H9 (cell line): ENCODE results near the gene MED31. TPM values are rescaled to one million over a fixed set of nuclear protein-coding genes. Genes with fewer than 3 reads are reported as not detected.

ENCODE experiments used
- DNase-seq: peaks from one replicate; pipeline ENCODE4 v3.0.0-alpha.2; 2017
- H2AFZ ChIP-seq: one replicate; pipeline ENCODE4 v1.6.1; 2013; ENCODE audit warnings: mild to moderate bottlenecking, low read length, control low read depth, moderate library complexity
- H2AK5ac ChIP-seq: 2 replicates; pipeline ENCODE4 v1.6.1; 2013; ENCODE audit warnings: low read length, control low read depth, mixed read lengths; ENCODE audit not compliant: insufficient read length
- H2BK120ac ChIP-seq: one replicate; pipeline ENCODE4 v1.6.1; 2013; ENCODE audit warnings: low read depth, mild to moderate bottlenecking, low read length, control low read depth, inconsistent platforms; ENCODE audit not compliant: poor library complexity, severe bottlenecking
- H2BK12ac ChIP-seq: 2 replicates; pipeline ENCODE4 v1.6.1; 2013; ENCODE audit warnings: low read length, control low read depth, mixed read lengths, low read depth; ENCODE audit not compliant: insufficient read length
- H2BK15ac ChIP-seq: 2 replicates; pipeline ENCODE4 v1.6.1; 2013; ENCODE audit warnings: low read depth, low read length, control low read depth
- H2BK20ac ChIP-seq: one replicate; pipeline ENCODE4 v1.6.1; 2013; ENCODE audit warnings: low read depth, mild to moderate bottlenecking, low read length, control low read depth, inconsistent platforms; ENCODE audit not compliant: poor library complexity, severe bottlenecking
- H2BK5ac ChIP-seq: 2 replicates; pipeline ENCODE4 v1.6.1; 2013; ENCODE audit warnings: low read length, control low read depth, mixed read lengths; ENCODE audit not compliant: insufficient read length
- H3K14ac ChIP-seq: 2 replicates; pipeline ENCODE4 v1.6.1; 2013; ENCODE audit warnings: low read length, control low read depth; ENCODE audit not compliant: insufficient read depth
- H3K18ac ChIP-seq: 2 replicates; pipeline ENCODE4 v1.6.1; 2013; ENCODE audit warnings: low read depth, mild to moderate bottlenecking, mixed read lengths, low read length, control low read depth; ENCODE audit not compliant: insufficient read length
- H3K23ac ChIP-seq: 2 replicates; pipeline ENCODE4 v1.6.1; 2013; ENCODE audit warnings: low read length, control low read depth, mixed read lengths, low read depth; ENCODE audit not compliant: insufficient read length
- H3K23me2 ChIP-seq: 2 replicates; pipeline ENCODE4 v1.6.1; 2013; ENCODE audit warnings: low read depth, mild to moderate bottlenecking, mixed read lengths, low read length, control low read depth; ENCODE audit not compliant: insufficient read length, poor library complexity, severe bottlenecking
- H3K27ac ChIP-seq: 2 replicates; pipeline ENCODE4 v1.5.1; 2013; ENCODE audit warnings: low read length, control low read depth, mixed read lengths, low read depth; ENCODE audit not compliant: insufficient read length
- H3K27me3 ChIP-seq: 2 replicates; pipeline ENCODE4 v1.6.1; 2013; ENCODE audit warnings: low read length, control low read depth, inconsistent platforms; ENCODE audit not compliant: insufficient read depth
- H3K4ac ChIP-seq: 2 replicates; pipeline ENCODE4 v1.6.1; 2013; ENCODE audit warnings: low read depth, mild to moderate bottlenecking, control low read depth, inconsistent platforms, low read length, moderate library complexity
- H3K4me1 ChIP-seq: 2 replicates; pipeline ENCODE4 v1.6.1; 2013; ENCODE audit warnings: low read length, control low read depth, inconsistent platforms; ENCODE audit not compliant: insufficient read depth
- H3K4me2 ChIP-seq: 2 replicates; pipeline ENCODE4 v1.6.1; 2013; ENCODE audit warnings: low read length, control low read depth, mixed read lengths; ENCODE audit not compliant: insufficient read length, insufficient read depth
- H3K56ac ChIP-seq: 2 replicates; pipeline ENCODE4 v1.6.1; 2013; ENCODE audit warnings: low read depth, mild to moderate bottlenecking, mixed read lengths, low read length, control low read depth; ENCODE audit not compliant: insufficient read length
- H3K79me1 ChIP-seq: 2 replicates; pipeline ENCODE4 v1.6.1; 2013; ENCODE audit warnings: low read depth, mild to moderate bottlenecking, moderate library complexity, low read length, control low read depth, inconsistent platforms; ENCODE audit not compliant: insufficient read depth, poor library complexity, severe bottlenecking
- H3K79me2 ChIP-seq: 2 replicates; pipeline ENCODE4 v1.6.1; 2013; ENCODE audit warnings: low read length, control low read depth, inconsistent platforms; ENCODE audit not compliant: insufficient read depth
- H3K9ac ChIP-seq: 2 replicates; pipeline ENCODE4 v1.6.1; 2013; ENCODE audit warnings: low read length, control low read depth, mixed read lengths; ENCODE audit not compliant: insufficient read length; ENCODE audit errors: extremely low read depth
- H3K9me3 ChIP-seq: one replicate; pipeline ENCODE4 v1.6.1; 2013; ENCODE audit warnings: low read depth, low read length, inconsistent platforms; ENCODE audit not compliant: control insufficient read depth
- H3T11ph ChIP-seq: one replicate; pipeline ENCODE4 v1.6.1; 2013; ENCODE audit warnings: mild to moderate bottlenecking, low read length, control low read depth, inconsistent platforms
- H4K20me1 ChIP-seq: one replicate; pipeline ENCODE4 v1.6.1; 2013; ENCODE audit not compliant: control insufficient read depth, insufficient read length, insufficient read depth
- H4K5ac ChIP-seq: 2 replicates; pipeline ENCODE4 v1.6.1; 2013; ENCODE audit warnings: low read depth, mild to moderate bottlenecking, mixed read lengths, low read length, control low read depth; ENCODE audit not compliant: insufficient read length
- H4K8ac ChIP-seq: replicated peaks from 2 replicates; pipeline ENCODE4 v1.6.1; 2013; ENCODE audit warnings: low read length, control low read depth, mixed read lengths, low read depth; ENCODE audit not compliant: insufficient read length
- H4K91ac ChIP-seq: 2 replicates; pipeline ENCODE4 v1.6.1; 2013; ENCODE audit warnings: low read depth, mild to moderate bottlenecking, moderate library complexity, mixed read lengths, low read length, control low read depth; ENCODE audit not compliant: insufficient read length
- H3K27ac Mint-ChIP-seq, 3 experiments: 2 replicates in 2 of 3; 3 replicates in 1 of 3; pipeline ENCODE4 v1.8.0; 2020 to 2021; ENCODE audit warnings: mixed read lengths in 3 of 3, mild to moderate bottlenecking in 1 of 3, moderate library complexity in 1 of 3
- H3K27me3 Mint-ChIP-seq: 2 replicates; pipeline ENCODE4 v1.8.0; 2021; ENCODE audit warnings: low read depth, mild to moderate bottlenecking, moderate library complexity, mixed read lengths
- H3K36me3 Mint-ChIP-seq, 3 experiments: 2 replicates in 2 of 3; 3 replicates in 1 of 3; pipeline ENCODE4 v1.8.0; 2020 to 2021; ENCODE audit warnings: low read depth in 3 of 3, mixed read lengths in 3 of 3; ENCODE audit not compliant: insufficient read depth in 1 of 3
- H3K4me1 Mint-ChIP-seq, 2 experiments: 2 replicates each; pipeline ENCODE4 v1.8.0; 2020; ENCODE audit warnings: mixed read lengths in 2 of 2
- H3K4me3 Mint-ChIP-seq, 2 experiments: 2 replicates in 1 of 2; 3 replicates in 1 of 2; pipeline ENCODE4 v1.8.0; 2020 to 2021; ENCODE audit warnings: mild to moderate bottlenecking in 2 of 2, mixed read lengths in 2 of 2, moderate library complexity in 1 of 2
- H3K9me3 Mint-ChIP-seq, 2 experiments: 2 replicates in 1 of 2; 3 replicates in 1 of 2; pipeline ENCODE4 v1.8.0; 2020; ENCODE audit warnings: mild to moderate bottlenecking in 2 of 2, mixed read lengths in 2 of 2, moderate library complexity in 1 of 2
- WGBS: extraction: QIAGEN DNeasy Blood & Tissue Kit; methylation state at CpG from one replicate; pipeline ENCODE4 v1.1.7; 2013; ENCODE audit warnings: missing lambda C conversion rate, low lambda C conversion rate, mixed read lengths; ENCODE audit not compliant: insufficient read length; ENCODE audit errors: extremely low coverage; 5-methylcytosine and 5-hydroxymethylcytosine counted together
- total RNA-seq: library from RNA; stranded (reverse); gene quantifications from 2 replicates; pipeline ENCODE4 v1.2.1, GENCODE V29; 2021
- TF ChIP-seq, protein P1 (sequence below): fragments of 200-600 bp; sonication (generic); conservative IDR thresholded peaks from 3 replicates; pipeline ENCODE4 v1.8.0; 2021; ENCODE audit warnings: antibody characterized with exemption, mild to moderate bottlenecking

MED31 gene
- total RNA-seq, 1 experiment from 2014 or later = 11.8 TPM

DNA sequence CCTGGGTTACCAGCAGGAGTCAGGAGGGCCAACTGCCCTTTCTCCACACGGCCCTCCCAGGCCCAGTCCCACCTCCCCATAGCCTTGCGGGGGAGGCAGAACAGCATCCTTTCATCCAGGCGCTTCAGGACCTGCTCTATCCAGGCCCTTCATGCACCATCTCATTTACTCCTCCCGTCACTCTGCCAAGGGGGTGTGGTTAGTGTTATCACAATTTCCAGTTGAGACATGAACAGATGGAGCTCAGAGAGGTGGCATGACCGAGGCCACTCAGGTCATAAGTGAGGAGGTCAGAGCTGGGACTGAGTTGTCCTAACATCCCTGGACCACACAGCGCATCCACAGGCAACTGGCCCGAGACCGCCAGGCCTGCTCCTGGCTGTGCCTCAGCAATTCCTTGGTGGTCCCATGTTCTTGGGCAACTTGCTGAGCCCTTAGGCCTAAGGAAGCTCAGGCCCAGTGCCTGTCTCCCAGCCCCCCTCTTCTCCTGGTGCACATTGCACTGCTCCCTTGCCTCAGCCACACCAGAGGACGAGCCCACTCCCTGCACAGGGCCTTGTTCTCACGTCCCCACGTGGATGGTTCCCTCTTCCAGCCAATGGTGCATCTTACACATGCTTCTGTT lies 23.9 kb upstream of the MED31 start:
- Histone ChIP-seq H2BK12ac (no peak overlapping the region), H2BK120ac (no peak overlapping the region), H3K4me2 (no peak overlapping the region), H3K4ac (no peak overlapping the region), H3K9me3 (no peaks in the 10 kb centered on the region), H3K23me2 (no peaks in the 10 kb centered on the region), H2BK5ac (no peak overlapping the region), H4K20me1 (no peaks in the 10 kb centered on the region), H3K27ac (no peak overlapping the region), H3K79me1 (no peaks in the 10 kb centered on the region), H3T11ph (no peak overlapping the region), H2AFZ (no peak overlapping the region), H3K27me3 (no peaks in the 10 kb centered on the region; the same call in 1 of the 2 replicates), H3K9ac (no peak overlapping the region), H4K5ac (no peak overlapping the region), H2BK15ac (no peak overlapping the region), H3K14ac (no peak overlapping the region), H4K8ac (no peak overlapping the region), H3K23ac (no peak overlapping the region), H3K79me2 (no peaks in the 10 kb centered on the region), H4K91ac (no peak overlapping the region), H2AK5ac (no peak overlapping the region), H3K4me1 (no peaks in the 10 kb centered on the region), H3K56ac (no peak overlapping the region), H2BK20ac (no peak overlapping the region), H3K18ac (no peak overlapping the region)
- H3K27me3 Mint-ChIP-seq = peaks cover 2% of the 10 kb centered on the region; the same call in 1 of the 2 replicates
- no peak overlapping the region for H3K27ac Mint-ChIP-seq
- no CpG with 5 or more reads among the region's 11 CpGs for WGBS
- no peak for DNase-seq
- H3K9me3 Mint-ChIP-seq = no peaks in the 10 kb centered on the region
- no peak overlapping the region for H3K4me3 Mint-ChIP-seq
- TF ChIP-seq, protein P1, sequence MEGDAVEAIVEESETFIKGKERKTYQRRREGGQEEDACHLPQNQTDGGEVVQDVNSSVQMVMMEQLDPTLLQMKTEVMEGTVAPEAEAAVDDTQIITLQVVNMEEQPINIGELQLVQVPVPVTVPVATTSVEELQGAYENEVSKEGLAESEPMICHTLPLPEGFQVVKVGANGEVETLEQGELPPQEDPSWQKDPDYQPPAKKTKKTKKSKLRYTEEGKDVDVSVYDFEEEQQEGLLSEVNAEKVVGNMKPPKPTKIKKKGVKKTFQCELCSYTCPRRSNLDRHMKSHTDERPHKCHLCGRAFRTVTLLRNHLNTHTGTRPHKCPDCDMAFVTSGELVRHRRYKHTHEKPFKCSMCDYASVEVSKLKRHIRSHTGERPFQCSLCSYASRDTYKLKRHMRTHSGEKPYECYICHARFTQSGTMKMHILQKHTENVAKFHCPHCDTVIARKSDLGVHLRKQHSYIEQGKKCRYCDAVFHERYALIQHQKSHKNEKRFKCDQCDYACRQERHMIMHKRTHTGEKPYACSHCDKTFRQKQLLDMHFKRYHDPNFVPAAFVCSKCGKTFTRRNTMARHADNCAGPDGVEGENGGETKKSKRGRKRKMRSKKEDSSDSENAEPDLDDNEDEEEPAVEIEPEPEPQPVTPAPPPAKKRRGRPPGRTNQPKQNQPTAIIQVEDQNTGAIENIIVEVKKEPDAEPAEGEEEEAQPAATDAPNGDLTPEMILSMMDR = no peak
- H3K4me1 Mint-ChIP-seq = peaks cover 2 to 5% of the 10 kb centered on the region in 2 experiments; a peak in 2 of 4 replicates
- no peaks in the 10 kb centered on the region; a peak in 1 of 7 replicates for H3K36me3 Mint-ChIP-seq
